COLO668 (cell line): ENCODE results near the gene CEACAM16.

ENCODE experiments used
- DNase-seq: peaks from one replicate; lab custom pipeline; 2025; ENCODE audit not compliant: unreplicated experiment; lab: John Stamatoyannopoulos, UW

The CEACAM16 gene

DNA sequence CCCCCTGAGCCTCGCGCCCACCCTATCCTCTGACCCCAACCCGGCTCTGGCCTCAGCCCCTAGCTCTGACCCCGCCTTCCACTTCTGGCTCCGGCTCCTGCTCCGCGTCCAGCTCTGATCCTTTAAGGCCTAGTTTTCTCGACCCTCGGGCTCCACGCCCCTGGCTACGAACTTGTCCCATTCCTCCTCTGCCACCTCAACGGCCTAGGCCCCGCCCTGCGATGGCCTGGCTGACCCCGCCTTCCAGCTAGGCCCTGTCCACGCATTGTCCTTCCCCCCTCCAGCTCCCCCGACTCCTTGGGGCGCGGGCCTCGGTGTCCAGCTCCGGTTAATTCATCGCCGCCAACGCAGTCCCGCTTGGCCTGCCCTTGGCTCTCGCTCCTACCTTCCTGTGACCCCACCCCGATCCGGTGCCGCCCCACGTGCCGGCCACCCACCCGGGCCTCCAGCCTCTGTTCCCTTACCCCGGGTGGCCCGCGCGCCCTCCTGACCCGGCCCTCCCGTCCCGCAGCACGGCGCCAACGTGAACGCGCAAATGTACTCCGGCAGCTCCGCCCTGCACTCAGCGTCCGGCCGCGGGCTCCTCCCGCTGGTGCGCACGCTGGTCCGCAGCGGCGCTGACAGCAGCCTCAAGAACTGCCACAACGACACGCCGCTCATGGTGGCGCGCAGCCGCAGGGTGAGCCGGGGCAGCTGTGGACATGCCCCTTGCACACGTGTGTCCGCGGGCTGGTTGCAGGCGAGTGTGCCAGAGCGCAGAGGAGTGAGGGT lies 59.0 kb downstream of the CEACAM16 start:
- DNase-seq = no peak

DNA sequence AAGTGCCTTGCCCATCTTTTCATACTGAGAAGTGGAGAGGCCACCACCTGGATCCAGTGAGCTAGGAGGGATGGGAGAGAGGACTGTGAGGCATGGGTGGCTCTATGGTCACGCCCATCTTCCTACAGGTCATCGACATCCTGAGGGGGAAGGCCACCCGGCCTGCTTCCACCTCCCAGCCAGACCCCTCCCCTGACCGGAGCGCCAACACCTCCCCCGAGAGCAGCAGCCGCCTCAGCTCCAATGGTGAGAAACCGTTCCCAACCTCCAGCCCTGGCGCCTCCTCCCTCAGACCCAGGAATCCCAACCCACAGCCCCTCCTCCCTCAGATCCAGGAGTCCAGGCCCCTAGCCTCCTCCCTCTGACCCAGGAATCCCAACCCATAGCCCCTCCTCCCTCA lies 59.6 kb downstream of the CEACAM16 start:
- no peak for DNase-seq

DNA sequence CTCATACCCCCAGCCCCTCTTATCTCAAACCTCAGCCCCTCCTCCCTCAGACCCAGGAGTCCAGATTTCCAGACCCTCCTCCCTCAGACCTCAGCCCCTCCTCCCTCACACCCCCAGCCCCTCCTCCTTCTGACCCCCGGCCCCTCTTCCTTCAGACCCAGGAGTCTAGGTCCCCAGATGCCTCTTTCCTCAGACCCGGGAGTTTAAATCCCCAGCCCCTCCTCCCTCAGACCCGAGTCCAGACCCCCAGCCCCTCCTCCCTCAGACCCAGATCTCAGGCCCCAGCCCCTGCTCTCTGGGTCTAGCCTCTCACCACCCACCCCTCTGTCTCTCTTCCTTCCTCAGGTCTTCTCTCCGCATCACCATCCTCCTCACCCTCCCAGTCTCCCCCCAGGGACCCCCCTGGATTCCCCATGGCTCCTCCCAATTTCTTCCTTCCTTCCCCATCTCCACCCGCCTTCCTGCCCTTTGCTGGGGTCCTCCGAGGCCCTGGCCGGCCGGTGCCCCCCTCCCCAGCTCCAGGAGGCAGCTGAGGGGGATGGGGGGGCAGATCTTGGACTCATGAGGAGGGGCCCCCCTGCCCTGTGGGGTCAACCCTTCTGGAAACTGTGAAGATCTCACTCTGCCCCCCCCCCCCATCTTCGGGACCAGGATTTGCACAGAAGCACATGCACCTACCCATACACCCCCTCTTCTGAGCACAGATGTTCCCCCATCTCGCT lies 60.3 kb downstream of the CEACAM16 start:
- no peak for DNase-seq
